Activated CD4-positive, alpha-beta memory T cell treated with anti-CD3 and anti-CD28 coated beads, Interleukin-2, amount 10 ng/mL, durations not matched to agents 7 days and 5 days (primary cell): ENCODE measurements around the gene RASGRF2. TPM values are rescaled to one million over a fixed set of nuclear protein-coding genes. Genes with fewer than 3 reads are reported as not detected.
"Not testable (repeated sequence)": the region's sequence is repeated elsewhere in the genome, so short reads cannot be mapped to it uniquely, and the experiment has no call there.

Experiments
- CTCF ChIA-PET: fragments of 350-600 bp; sonication (Branson Sonifier 250); formaldehyde crosslinking; loops from one replicate; lab custom pipeline; 2021; ENCODE audit warnings: antibody characterized with exemption, inconsistent platforms; lab: Charles Lee
- POLR2A ChIA-PET: fragments of 350-600 bp; sonication (Branson Sonifier 250); formaldehyde crosslinking; loops from one replicate; lab custom pipeline; 2021; ENCODE audit warnings: antibody characterized with exemption; lab: Charles Lee
- DNase-seq: peaks from one replicate; pipeline ENCODE4 v3.0.0-alpha.2; 2020
- H3K27ac Mint-ChIP-seq: one replicate; pipeline ENCODE4 v1.8.0; 2021; ENCODE audit warnings: mild to moderate bottlenecking, mixed read lengths
- H3K27me3 Mint-ChIP-seq: one replicate; pipeline ENCODE4 v1.8.0; 2021; ENCODE audit warnings: mixed read lengths
- H3K36me3 Mint-ChIP-seq: one replicate; pipeline ENCODE4 v1.8.0; 2021; ENCODE audit warnings: low read depth, mixed read lengths
- H3K4me1 Mint-ChIP-seq: one replicate; pipeline ENCODE4 v1.8.0; 2021; ENCODE audit warnings: mixed read lengths
- H3K4me3 Mint-ChIP-seq: one replicate; pipeline ENCODE4 v1.8.0; 2021; ENCODE audit warnings: mild to moderate bottlenecking, mixed read lengths
- H3K9me3 Mint-ChIP-seq: one replicate; pipeline ENCODE4 v1.8.0; 2021; ENCODE audit warnings: mixed read lengths
- total RNA-seq, 2 experiments: library from RNA; stranded (reverse); gene quantifications; one replicate each; pipeline ENCODE4 v1.2.3, GENCODE V29; 2021

Gene RASGRF2
- total RNA-seq, 2 experiments from 2014 or later: 2.4 to 3.3 TPM

GRCh38 chr5:81249240-81249639 lies 289.1 kb downstream of the RASGRF2 start:
- POLR2A ChIA-PET: no interaction called here

GRCh38 chr5:81250004-81250403 lies 289.8 kb downstream of the RASGRF2 start:
- no peak overlapping the region for H3K27ac Mint-ChIP-seq
- POLR2A ChIA-PET: no interaction called here

More at GRCh38 chr5:81249240-81249639, 289.1 kb downstream of the RASGRF2 start:
- Mint-ChIP-seq H3K27ac (no peak overlapping the region), H3K4me1 (no peaks in the 10 kb centered on the region), H3K27me3 (no peaks in the 10 kb centered on the region), H3K4me3 (no peak overlapping the region), H3K36me3 (peaks cover 6% of the 10 kb centered on the region), H3K9me3 (no peaks in the 10 kb centered on the region)
- DNase-seq: no peak
- CTCF ChIA-PET: no interaction called here

DNA sequence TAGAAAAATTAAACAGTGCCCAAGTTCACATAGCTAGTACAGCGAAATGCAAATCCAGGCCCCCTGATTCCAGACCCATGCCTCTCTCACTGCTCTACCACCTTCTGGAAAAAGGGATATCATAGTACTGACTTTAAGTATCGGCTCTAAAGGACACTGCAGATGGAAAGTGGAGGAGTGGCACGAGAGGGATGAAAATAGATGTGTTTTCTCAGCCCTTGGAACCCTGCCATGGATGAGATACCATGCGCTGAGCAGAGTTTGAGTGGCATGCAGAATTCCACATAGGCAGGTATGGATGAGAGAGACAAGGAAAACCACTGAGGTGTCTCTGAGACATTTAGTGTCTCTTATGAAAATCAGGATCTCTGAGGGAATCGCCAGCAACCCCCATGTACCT lies 291.8 kb downstream of the RASGRF2 start:
- POLR2A ChIA-PET: interaction anchor here (0.6 kb wide), 1 partner anchor 75 kb away, joined by 3 read pairs; no protein-coding TSS in a partner anchor
- H3K36me3 Mint-ChIP-seq: peaks cover 6% of the 10 kb centered on the region

More at GRCh38 chr5:81250004-81250403, 289.8 kb downstream of the RASGRF2 start:
- Mint-ChIP-seq H3K27me3 (no peaks in the 10 kb centered on the region), H3K4me1 (no peaks in the 10 kb centered on the region), H3K36me3 (peaks cover 6% of the 10 kb centered on the region), H3K4me3 (no peak overlapping the region), H3K9me3 (no peaks in the 10 kb centered on the region)
- DNase-seq: no peak
- CTCF ChIA-PET: no interaction called here

DNA sequence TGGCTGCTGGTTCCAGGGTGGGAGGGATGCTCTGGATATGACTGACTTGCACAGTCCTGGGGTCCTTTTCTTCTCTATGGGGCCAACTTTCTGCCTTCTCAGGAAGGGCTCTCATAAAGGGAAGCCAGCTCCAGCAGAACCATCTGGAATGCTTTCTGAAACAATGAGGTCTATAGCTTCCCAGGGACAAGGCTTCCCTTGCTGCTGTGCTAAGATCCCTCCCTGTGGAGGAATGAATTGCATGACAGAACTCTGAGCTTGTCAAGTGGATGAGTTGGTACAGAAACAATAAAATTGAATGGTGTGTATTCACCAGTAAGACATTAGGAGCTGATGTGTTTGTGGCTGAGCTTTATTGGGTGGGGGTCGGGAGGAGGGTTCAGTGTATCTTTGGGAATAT lies 292.7 kb downstream of the RASGRF2 start:
- no peak overlapping the region for H3K4me3 Mint-ChIP-seq

More for the DNA sequence above, 291.8 kb downstream of the RASGRF2 start:
- CTCF ChIA-PET: no interaction called here
- H3K27ac Mint-ChIP-seq: no peak overlapping the region
- H3K4me3 Mint-ChIP-seq: no peak overlapping the region
- H3K9me3 Mint-ChIP-seq: no peaks in the 10 kb centered on the region
- peaks cover 3% of the 10 kb centered on the region for H3K4me1 Mint-ChIP-seq
- H3K27me3 Mint-ChIP-seq: no peaks in the 10 kb centered on the region
- DNase-seq: no peak

GRCh38 chr5:81253875-81254274 lies 293.7 kb downstream of the RASGRF2 start:
- Mint-ChIP-seq H3K4me1 (peaks cover 3% of the 10 kb centered on the region), H3K4me3 (no peak overlapping the region), H3K9me3 (no peaks in the 10 kb centered on the region), H3K27me3 (no peaks in the 10 kb centered on the region), H3K27ac (no peak overlapping the region), H3K36me3 (peaks cover 6% of the 10 kb centered on the region)
- POLR2A ChIA-PET: no interaction called here
- DNase-seq: no peak
- CTCF ChIA-PET: no interaction called here

More for the DNA sequence above, 292.7 kb downstream of the RASGRF2 start:
- no peaks in the 10 kb centered on the region for H3K27me3 Mint-ChIP-seq
- no peak for DNase-seq
- no peak overlapping the region for H3K27ac Mint-ChIP-seq
- H3K9me3 Mint-ChIP-seq: no peaks in the 10 kb centered on the region
- ChIA-PET CTCF (no interaction called here), POLR2A (no interaction called here)
- peaks cover 3% of the 10 kb centered on the region for H3K4me1 Mint-ChIP-seq
- peaks cover 6% of the 10 kb centered on the region for H3K36me3 Mint-ChIP-seq

- H3K4me3 Mint-ChIP-seq: no peak overlapping the region
- no peak overlapping the region for H3K27ac Mint-ChIP-seq
- no peaks in the 10 kb centered on the region for H3K27me3 Mint-ChIP-seq
- ChIA-PET CTCF (no interaction called here), POLR2A (no interaction called here)
- peaks cover 3% of the 10 kb centered on the region for H3K4me1 Mint-ChIP-seq
- peaks cover 6% of the 10 kb centered on the region for H3K9me3 Mint-ChIP-seq
- H3K36me3 Mint-ChIP-seq: peaks cover 10% of the 10 kb centered on the region
- no peak for DNase-seq
These were observed 294.9 kb downstream of the RASGRF2 start for GRCh38 chr5:81254886-81255559.

DNA sequence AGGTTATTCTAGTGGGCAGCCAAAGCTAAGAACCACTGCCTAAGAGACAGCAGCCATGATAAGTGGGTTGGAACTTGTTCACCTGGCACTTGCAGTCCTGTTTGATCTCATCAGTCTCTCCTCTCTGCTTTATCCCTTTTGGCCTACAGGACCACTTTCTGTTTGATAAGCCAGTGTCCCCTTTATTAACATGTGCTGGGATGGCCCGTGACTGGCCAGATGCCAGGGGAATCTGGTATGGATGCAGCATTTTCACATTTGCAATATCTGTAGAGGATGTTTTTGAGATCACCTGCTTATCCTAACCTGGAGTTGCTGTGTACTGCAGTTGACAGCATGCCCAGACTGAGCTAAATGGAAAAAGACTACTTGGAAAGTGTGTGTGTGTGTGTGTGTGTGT lies 296.6 kb downstream of the RASGRF2 start:
- Mint-ChIP-seq H3K27ac (no peak overlapping the region), H3K4me3 (no peak overlapping the region), H3K9me3 (peaks cover 20% of the 10 kb centered on the region), H3K36me3 (peaks cover 20% of the 10 kb centered on the region), H3K27me3 (no peaks in the 10 kb centered on the region), H3K4me1 (peaks cover 3% of the 10 kb centered on the region)
- no peak for DNase-seq
- ChIA-PET POLR2A (no interaction called here), CTCF (no interaction called here)

DNA sequence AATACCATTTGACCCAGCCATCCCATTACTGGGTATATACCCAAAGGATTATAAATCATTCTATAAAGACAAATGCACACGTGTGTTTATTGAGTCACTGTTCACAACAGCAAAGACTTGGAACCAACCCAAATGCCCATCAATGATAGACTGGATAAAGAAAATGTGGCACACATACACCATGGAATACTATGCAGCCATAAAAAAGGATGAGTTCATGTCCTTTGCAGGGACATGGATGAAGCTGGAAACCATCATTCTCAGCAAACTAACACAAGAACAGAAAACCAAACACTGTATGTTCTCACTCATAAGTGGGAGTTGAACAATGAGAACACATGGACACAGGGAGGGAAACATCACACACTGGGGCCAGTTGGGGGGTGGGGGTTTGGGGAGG lies 302.6 kb downstream of the RASGRF2 start:
- H3K27me3 Mint-ChIP-seq, H3K27ac Mint-ChIP-seq, H3K4me3 Mint-ChIP-seq, POLR2A ChIA-PET, H3K4me1 Mint-ChIP-seq, CTCF ChIA-PET, DNase-seq: not testable (repeated sequence)
- Mint-ChIP-seq H3K9me3 (peaks cover 34% of the 10 kb centered on the region), H3K36me3 (peaks cover 31% of the 10 kb centered on the region)

- CTCF ChIA-PET: no interaction called here
- Mint-ChIP-seq H3K4me1 (no peaks in the 10 kb centered on the region), H3K36me3 (peaks cover 23% of the 10 kb centered on the region), H3K27ac (no peak overlapping the region), H3K9me3 (peaks cover 27% of the 10 kb centered on the region), H3K4me3 (no peak overlapping the region), H3K27me3 (no peaks in the 10 kb centered on the region)
- POLR2A ChIA-PET: no interaction called here
- DNase-seq: no peak
These were observed 304.9 kb downstream of the RASGRF2 start for GRCh38 chr5:81265101-81265500.

DNA sequence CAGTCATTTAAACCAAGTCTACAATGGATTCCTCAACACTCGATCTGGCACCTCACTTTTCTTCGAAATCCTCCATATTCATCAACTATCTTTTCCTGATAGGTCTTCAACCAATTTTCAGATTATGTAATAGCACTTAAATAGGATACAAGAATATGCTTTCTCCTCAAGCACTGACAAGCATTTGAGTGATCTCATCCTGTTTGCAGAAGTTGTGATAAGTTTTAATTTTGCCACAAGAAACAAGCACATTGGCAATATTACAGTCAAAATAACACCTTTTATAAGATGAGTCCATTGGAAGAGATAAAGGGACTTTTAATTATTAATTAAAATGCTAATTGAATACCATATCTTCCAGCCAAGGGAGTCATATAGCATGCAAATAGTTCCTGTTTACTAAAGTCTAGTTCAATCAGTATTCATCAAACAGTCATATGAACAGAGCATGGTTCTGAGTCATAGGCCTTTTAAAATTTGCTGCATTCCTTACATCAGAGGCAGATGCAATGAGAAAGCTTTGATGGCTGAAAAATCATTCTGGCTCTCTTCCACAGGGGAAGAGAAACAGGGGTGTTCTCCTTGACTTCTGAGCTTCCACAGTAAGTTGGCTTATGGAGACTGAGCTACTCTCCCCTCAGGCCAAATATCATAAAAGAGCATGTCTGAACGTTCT lies 308.5 kb downstream of the RASGRF2 start:
- Mint-ChIP-seq H3K9me3 (peaks cover 16% of the 10 kb centered on the region), H3K36me3 (peaks cover 16% of the 10 kb centered on the region), H3K4me1 (no peaks in the 10 kb centered on the region), H3K27me3 (no peaks in the 10 kb centered on the region), H3K27ac (no peak overlapping the region), H3K4me3 (no peak overlapping the region)
- no peak for DNase-seq
- CTCF ChIA-PET: interaction anchor here (0.6 kb wide), 1 partner anchor 699 kb away, joined by 3 read pairs; no protein-coding TSS in a partner anchor
- POLR2A ChIA-PET: no interaction called here

- Mint-ChIP-seq H3K4me1 (peaks cover 1% of the 10 kb centered on the region), H3K27me3 (no peaks in the 10 kb centered on the region), H3K27ac (no peak overlapping the region), H3K36me3 (peaks cover 22% of the 10 kb centered on the region), H3K4me3 (no peak overlapping the region), H3K9me3 (peaks cover 20% of the 10 kb centered on the region)
- no peak for DNase-seq
- ChIA-PET CTCF (no interaction called here), POLR2A (no interaction called here)
These were observed 309.7 kb downstream of the RASGRF2 start for GRCh38 chr5:81269751-81270393.

GRCh38 chr5:81270394-81271027 lies 310.3 kb downstream of the RASGRF2 start:
- POLR2A ChIA-PET: not testable (repeated sequence)
- peaks cover 29% of the 10 kb centered on the region for H3K36me3 Mint-ChIP-seq
- CTCF ChIA-PET: interaction anchor here (1.0 to 1.7 kb wide), 2 partner anchors 14 to 29 kb away, joined by 3 to 4 read pairs; no protein-coding TSS in a partner anchor

More at GRCh38 chr5:81270394-81271027, 310.3 kb downstream of the RASGRF2 start:
- H3K27ac Mint-ChIP-seq, DNase-seq, H3K27me3 Mint-ChIP-seq, H3K4me3 Mint-ChIP-seq, H3K4me1 Mint-ChIP-seq: not testable (repeated sequence)
- H3K9me3 Mint-ChIP-seq: peaks cover 25% of the 10 kb centered on the region
